CD4-positive, alpha-beta T cell (primary cell): ENCODE measurements around the gene ENO1. TPM values are rescaled to one million over a fixed set of nuclear protein-coding genes. Genes with fewer than 3 reads are reported as not detected.

ENCODE experiments used
- ATAC-seq: fragments of 200-7000 bp; cut with Tn5 transposase; one replicate; pipeline ENCODE4 v1.10.0; 2022; ENCODE audit warnings: mild to moderate bottlenecking; ENCODE audit not compliant: poor library complexity
- CTCF ChIA-PET: fragments of 350-600 bp; sonication (Branson Sonifier 250); formaldehyde crosslinking; loops from one replicate; lab custom pipeline; 2021; ENCODE audit warnings: antibody characterized with exemption, inconsistent platforms; lab: Charles Lee
- POLR2A ChIA-PET: fragments of 350-600 bp; sonication (Branson Sonifier 250); formaldehyde crosslinking; loops from one replicate; lab custom pipeline; 2021; ENCODE audit warnings: antibody characterized with exemption, inconsistent platforms; lab: Charles Lee
- DNase-seq, 14 experiments: peaks; one replicate each; pipeline ENCODE4 v3.0.0-alpha.2; 2013 to 2020; ENCODE audit warnings: mixed read lengths in 2 of 14
- H3K27ac ChIP-seq, 2 donors: one replicate each; pipeline versions ENCODE4 v1.5.1 to v1.7.0; 2013; ENCODE audit warnings: low read length in 2 of 2, low read depth in 1 of 2, mild to moderate bottlenecking in 1 of 2
- H3K27me3 ChIP-seq, 2 experiments: 1 replicate in 1 of 2; 2 replicates in 1 of 2; pipeline versions ENCODE4 v1.6.1 to v1.7.0; 2013; ENCODE audit warnings: low read length in 2 of 2, control low read depth in 1 of 2, mild to moderate bottlenecking in 1 of 2, moderate library complexity in 1 of 2; ENCODE audit not compliant: insufficient read depth in 2 of 2, control insufficient read depth in 1 of 2
- H3K36me3 ChIP-seq: one replicate; pipeline ENCODE4 v1.6.1; 2013; ENCODE audit warnings: low read length, control low read depth; ENCODE audit not compliant: insufficient read depth
- H3K4me1 ChIP-seq: one replicate; pipeline ENCODE4 v1.6.1; 2013; ENCODE audit warnings: low read length, control low read depth; ENCODE audit not compliant: insufficient read depth
- H3K4me3 ChIP-seq: one replicate; pipeline ENCODE4 v1.5.1; 2013; ENCODE audit warnings: mild to moderate bottlenecking, low read length, moderate library complexity
- H3K9me3 ChIP-seq, 2 experiments: 1 replicate in 1 of 2; 2 replicates in 1 of 2; pipeline versions ENCODE4 v1.6.1 to v1.7.0; 2013; ENCODE audit warnings: low read length in 2 of 2, mild to moderate bottlenecking in 2 of 2, control low read depth in 1 of 2, moderate library complexity in 1 of 2; ENCODE audit not compliant: control insufficient read depth in 1 of 2, insufficient read depth in 1 of 2
- H3K27ac Mint-ChIP-seq: one replicate; pipeline ENCODE4 v1.8.0; 2020; ENCODE audit warnings: mixed read lengths
- H3K27me3 Mint-ChIP-seq: one replicate; pipeline ENCODE4 v1.8.0; 2021; ENCODE audit warnings: mixed read lengths
- H3K36me3 Mint-ChIP-seq: one replicate; pipeline ENCODE4 v1.8.0; 2021; ENCODE audit warnings: low read depth, mixed read lengths
- H3K4me1 Mint-ChIP-seq: one replicate; pipeline ENCODE4 v1.8.0; 2021; ENCODE audit warnings: low read depth, mixed read lengths
- H3K4me3 Mint-ChIP-seq: one replicate; pipeline ENCODE4 v1.8.0; 2020; ENCODE audit warnings: mild to moderate bottlenecking, mixed read lengths
- H3K9me3 Mint-ChIP-seq: one replicate; pipeline ENCODE4 v1.8.0; 2020; ENCODE audit warnings: mixed read lengths
- CTCF ChIP-seq: fragments of 200-600 bp; IDR thresholded peaks from one replicate; pipeline ENCODE4 v1.8.0; 2022; ENCODE audit warnings: antibody characterized with exemption, mild to moderate bottlenecking
- intact Hi-C, 2 experiments: fragments of 100-400 bp; cut with DNase I in 1 of 2; cut with micrococcal nuclease in 1 of 2; formaldehyde crosslinking; loops; one replicate each; pipeline versions ENCODE4 v1.15.1 to v1.9.0; 2023 to 2025; cut with DNase I, micrococcal nuclease
- total RNA-seq, 174 experiments: library from RNA in 2 of 174; stranded (reverse) in 2 of 174; gene quantifications; one replicate each; pipeline ENCODE4 v1.2.3 and lab custom pipeline; 2021 to 2026

The ENO1 gene
- total RNA-seq, 2 experiments from 2014 or later = 120 to 129 TPM

DNA sequence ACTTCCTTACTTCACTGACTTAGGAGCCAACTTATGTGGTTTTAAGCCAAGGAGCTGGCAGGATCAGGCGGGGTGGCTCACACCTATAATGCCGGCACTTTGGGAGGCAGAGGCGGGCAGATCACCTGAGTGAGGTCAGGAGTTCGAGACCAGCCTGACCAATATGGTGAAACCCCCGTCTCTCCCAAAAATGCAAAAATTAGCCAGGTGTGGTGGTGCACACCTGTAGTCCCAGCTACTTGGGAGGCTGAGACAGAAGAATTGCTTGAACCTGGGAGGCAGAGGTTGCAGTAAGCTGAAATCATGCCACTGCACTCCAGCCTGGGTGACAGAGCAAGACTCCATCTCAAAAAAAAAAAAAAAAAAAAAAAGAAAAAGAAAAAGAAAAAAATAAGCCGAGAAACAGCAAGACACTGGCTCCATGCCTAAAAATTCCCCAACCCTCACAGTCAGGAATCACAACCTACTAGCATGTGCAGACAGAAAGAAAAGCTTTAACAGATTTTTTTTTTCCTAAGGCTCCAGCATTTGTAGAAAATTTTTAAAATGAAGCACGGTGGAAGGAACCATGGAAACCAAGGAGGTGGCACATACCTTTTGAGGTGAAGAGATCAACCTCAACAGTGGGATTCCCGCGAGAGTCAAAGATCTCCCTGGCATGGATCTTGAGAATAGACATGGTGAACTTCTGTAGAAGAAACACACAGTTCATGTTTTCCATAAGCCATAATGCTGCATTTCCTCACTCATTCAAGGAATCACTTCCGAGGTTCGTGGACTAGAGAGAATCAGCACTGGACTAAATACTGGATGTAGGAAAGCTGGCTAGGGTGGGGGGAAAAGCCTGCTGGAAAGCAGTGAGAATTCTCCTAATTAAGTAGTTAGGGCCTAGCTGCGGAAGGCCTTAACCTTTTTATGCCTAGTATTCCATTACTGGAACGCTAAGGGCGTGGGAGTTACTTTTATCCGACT, 4.0 kb downstream of the ENO1 start:
- Mint-ChIP-seq H3K4me3 (peak overlapping the region; percentile 98), H3K4me1 (peaks cover 71% of the 10 kb centered on the region)

GRCh38 chr1:8873506-8874229, 4.8 kb downstream of the ENO1 start:
- Histone ChIP-seq H3K27me3 (no peaks in the 10 kb centered on the region), H3K27ac (peak overlapping the region in 1 of 2 donors; percentile 52), H3K9me3 (no peaks in the 10 kb centered on the region), H3K36me3 (peaks cover 75% of the 10 kb centered on the region), H3K4me1 (peaks cover 74% of the 10 kb centered on the region), H3K4me3 (no peak overlapping the region)
- peaks cover 88% of the 10 kb centered on the region for H3K36me3 Mint-ChIP-seq
- POLR2A ChIA-PET = interaction anchor here (2.1 kb wide), 1 partner anchor 14 kb away, joined by 6 read pairs; no protein-coding TSS in a partner anchor
- H3K9me3 Mint-ChIP-seq = no peaks in the 10 kb centered on the region
- CTCF ChIA-PET = interaction anchor here (0.9 to 6.1 kb wide), 5 partner anchors 7 to 114 kb away, joined by 3 to 19 read pairs (median 5); no protein-coding TSS in a partner anchor
- H3K4me1 Mint-ChIP-seq = peaks cover 67% of the 10 kb centered on the region
- no peaks in the 10 kb centered on the region for H3K27me3 Mint-ChIP-seq
- no peak for TF ChIP-seq CTCF
- peak overlapping the region; percentile 92 for H3K27ac Mint-ChIP-seq
- DNase-seq (peak; percentile 13 to 88 (median 66)), ATAC-seq (peak; percentile 8)
- intact Hi-C loops = loop anchor here in 1 of 2 experiments (10.0 kb wide), 2 partner anchors 909 to 1089 kb away; partner anchors contain the start of genes PARK7 and PER3
- H3K4me3 Mint-ChIP-seq = peak overlapping the region; percentile 30

More for the DNA sequence above, 4.0 kb downstream of the ENO1 start:
- Mint-ChIP-seq H3K27me3 (no peaks in the 10 kb centered on the region), H3K36me3 (peaks cover 86% of the 10 kb centered on the region), H3K9me3 (no peaks in the 10 kb centered on the region), H3K27ac (peak overlapping the region; percentile 92)
- H3K4me3 ChIP-seq = no peak overlapping the region
- peaks cover 82% of the 10 kb centered on the region for H3K4me1 ChIP-seq
- no peak for TF ChIP-seq CTCF
- H3K36me3 ChIP-seq = peaks cover 67% of the 10 kb centered on the region
- POLR2A ChIA-PET = interaction anchor here (2.1 kb wide), 1 partner anchor 15 kb away, joined by 6 read pairs; no protein-coding TSS in a partner anchor
- H3K27ac ChIP-seq = peak overlapping the region in 1 of 2 donors; percentile 64
- intact Hi-C loops = loop anchor here (5.0 to 10.0 kb wide), 4 partner anchors 57 to 1158 kb away; partner anchors contain the start of genes PARK7 (in 1 of the 2), PER3 (in 1 of the 2), RERE (in 1 of the 2) and UBE4B (in 1 of the 2)
- H3K9me3 ChIP-seq = no peaks in the 10 kb centered on the region
- DNase-seq (no peak), ATAC-seq (no peak)
- CTCF ChIA-PET = interaction anchor here (1.0 to 6.1 kb wide), 5 partner anchors 12 to 313 kb away, joined by 3 to 19 read pairs (median 5); no protein-coding TSS in a partner anchor
- no peaks in the 10 kb centered on the region for H3K27me3 ChIP-seq

GRCh38 chr1:8873001-8873400, 5.5 kb downstream of the ENO1 start:
- peaks cover 88% of the 10 kb centered on the region for H3K36me3 Mint-ChIP-seq
- no peaks in the 10 kb centered on the region for H3K27me3 Mint-ChIP-seq
- peak overlapping the region; percentile 92 for H3K27ac Mint-ChIP-seq
- peaks cover 82% of the 10 kb centered on the region for H3K36me3 ChIP-seq
- intact Hi-C loops = loop anchor here in 1 of 2 experiments (10.0 kb wide), 2 partner anchors 908 to 1088 kb away; partner anchors contain the start of genes PARK7 and PER3
- peak overlapping the region in 1 of 2 donors; percentile 52 for H3K27ac ChIP-seq
- ATAC-seq (no peak), DNase-seq (no peak)
- H3K4me1 Mint-ChIP-seq = peaks cover 61% of the 10 kb centered on the region
- H3K4me3 ChIP-seq = no peak overlapping the region
- no peak overlapping the region for H3K4me3 Mint-ChIP-seq
- H3K9me3 ChIP-seq = no peaks in the 10 kb centered on the region
- TF ChIP-seq CTCF = no peak
- ChIA-PET CTCF (interaction anchor here (0.9 to 6.1 kb wide), 3 partner anchors 8 to 13 kb away, joined by 3 to 19 read pairs (median 5); no protein-coding TSS in a partner anchor), POLR2A (interaction anchor here (2.1 kb wide), 1 partner anchor 14 kb away, joined by 6 read pairs; no protein-coding TSS in a partner anchor)
- no peaks in the 10 kb centered on the region for H3K27me3 ChIP-seq
- no peaks in the 10 kb centered on the region for H3K9me3 Mint-ChIP-seq
- H3K4me1 ChIP-seq = peaks cover 71% of the 10 kb centered on the region
